D341Med (cell line): Measurements from ENCODE around the gene RCHY1.
A peak's percentile ranks its signal among the peaks of the same experiment; 100 is the strongest.
"Not testable (repeated sequence)": the region's sequence is repeated elsewhere in the genome, so short reads cannot be mapped to it uniquely, and the experiment has no call there.

ENCODE experiments used
- DNase-seq: peaks from one replicate; pipeline ENCODE4 v3.0.0; 2012; ENCODE audit warnings: low spot score

Gene RCHY1

DNA sequence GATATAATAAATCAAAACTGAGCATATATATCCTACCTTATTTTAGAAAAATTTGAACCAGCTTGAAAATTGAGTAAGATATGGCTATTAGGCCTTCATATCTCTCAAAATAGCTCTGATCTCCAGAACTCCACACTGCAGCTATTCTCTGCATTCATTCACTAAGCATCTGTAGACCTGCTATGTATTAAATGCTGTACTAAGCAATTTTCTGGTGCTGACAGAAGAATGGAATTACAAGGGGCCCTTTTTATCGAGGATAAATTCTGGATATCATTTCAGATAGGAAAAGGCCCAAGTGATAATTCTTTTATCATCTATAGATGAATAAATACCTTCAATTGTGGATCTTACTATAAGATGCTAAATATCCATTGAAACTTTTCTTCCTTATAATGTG lies 1.9 kb upstream of the RCHY1 start:
- DNase-seq: no peak

DNA sequence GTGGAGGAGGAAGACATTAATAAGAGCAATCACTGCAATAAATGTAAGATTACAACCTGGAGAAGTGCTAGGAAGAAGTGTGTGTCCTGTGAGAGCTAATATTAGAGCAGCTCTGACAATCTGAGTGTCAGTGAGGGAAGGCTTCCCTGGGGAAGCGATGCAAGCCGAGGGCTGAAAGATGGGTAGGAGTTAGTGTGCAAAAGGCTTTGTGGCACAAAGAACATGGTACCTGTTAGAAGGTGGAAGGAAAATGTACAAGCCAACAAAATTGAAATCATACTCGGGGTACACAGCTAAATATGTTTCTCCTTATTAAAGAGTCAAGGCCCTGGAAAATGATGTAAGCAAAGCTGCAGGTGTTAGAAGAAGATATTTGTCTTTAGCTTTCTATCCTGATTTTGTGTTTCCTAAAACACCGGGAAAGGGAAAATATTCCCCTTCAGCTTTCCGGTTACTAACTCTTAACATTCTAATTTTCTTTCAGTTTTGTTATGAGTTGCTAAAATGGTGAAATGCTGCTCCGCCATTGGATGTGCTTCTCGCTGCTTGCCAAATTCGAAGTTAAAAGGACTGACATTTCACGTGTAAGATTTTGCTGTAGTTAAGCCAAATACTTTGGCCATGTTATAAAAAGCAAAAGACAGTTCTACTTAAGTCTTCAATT lies 878 bp upstream of the RCHY1 start:
- peak; percentile 21 for DNase-seq

DNA sequence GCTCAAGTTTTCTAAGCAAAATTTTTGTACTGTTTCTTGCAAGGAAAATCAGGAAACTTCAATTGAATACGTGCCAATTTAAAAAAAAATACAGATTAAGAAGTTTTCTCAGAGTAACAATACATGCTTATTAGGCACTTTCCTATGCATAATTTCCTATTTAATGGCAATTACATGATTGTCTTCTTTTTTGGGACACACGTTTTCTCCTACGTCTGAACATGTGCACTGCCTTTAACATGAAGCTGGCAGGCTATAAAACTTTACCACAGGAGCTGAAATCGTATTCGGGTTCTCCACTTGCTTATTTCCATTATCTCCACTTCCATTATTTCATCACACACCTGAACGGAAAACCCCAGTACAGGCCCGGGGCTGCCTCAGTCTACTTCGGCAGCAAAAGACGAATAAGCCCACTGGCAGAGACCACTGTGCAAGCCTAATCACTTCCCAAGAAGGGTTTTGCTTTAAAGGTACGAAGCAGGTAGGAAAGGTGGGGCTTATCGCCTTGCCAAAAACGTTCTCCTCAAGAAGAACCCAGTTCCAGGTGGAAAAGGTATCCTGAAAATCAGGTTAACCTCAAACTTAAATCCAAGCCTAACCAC lies 575 bp downstream of the RCHY1 start:
- DNase-seq: no peak

DNA sequence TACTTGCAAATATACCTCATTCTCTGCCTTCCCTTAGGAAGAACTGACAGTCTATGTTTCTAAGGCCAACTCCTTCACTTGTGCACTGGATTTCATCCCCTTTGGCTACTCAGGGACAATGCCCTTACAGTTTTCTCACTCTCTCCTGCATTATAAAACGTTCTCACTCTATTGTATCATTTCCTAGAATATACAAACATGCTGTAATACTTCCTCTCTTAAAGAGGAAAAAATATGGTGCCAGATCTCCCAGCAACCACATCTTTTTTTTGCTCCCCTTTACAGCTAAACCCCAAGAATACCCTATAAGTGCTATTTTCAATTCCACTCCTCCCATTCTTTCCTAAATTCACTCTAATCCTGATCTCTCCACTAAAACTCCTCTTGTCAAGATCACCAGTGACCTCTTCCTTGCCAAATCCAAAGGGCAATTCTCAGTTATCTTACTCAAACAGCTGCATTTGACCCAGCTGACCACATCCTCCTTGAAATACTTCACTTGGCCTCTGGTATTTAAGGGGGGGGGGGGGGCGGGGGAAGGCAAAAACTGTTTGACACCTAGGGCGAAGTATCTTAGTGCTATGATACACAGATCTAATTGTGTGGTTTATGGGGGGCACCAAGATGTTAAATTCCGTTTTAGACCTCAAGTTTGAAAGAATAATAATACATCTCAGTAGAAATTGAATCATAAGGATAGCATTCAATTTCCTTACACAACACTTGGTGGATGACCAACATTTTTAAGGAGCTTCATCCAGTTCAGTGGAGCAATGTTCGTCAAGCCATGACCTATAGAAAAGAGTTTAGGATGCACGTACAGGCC lies 1.6 kb downstream of the RCHY1 start:
- no peak for DNase-seq

DNA sequence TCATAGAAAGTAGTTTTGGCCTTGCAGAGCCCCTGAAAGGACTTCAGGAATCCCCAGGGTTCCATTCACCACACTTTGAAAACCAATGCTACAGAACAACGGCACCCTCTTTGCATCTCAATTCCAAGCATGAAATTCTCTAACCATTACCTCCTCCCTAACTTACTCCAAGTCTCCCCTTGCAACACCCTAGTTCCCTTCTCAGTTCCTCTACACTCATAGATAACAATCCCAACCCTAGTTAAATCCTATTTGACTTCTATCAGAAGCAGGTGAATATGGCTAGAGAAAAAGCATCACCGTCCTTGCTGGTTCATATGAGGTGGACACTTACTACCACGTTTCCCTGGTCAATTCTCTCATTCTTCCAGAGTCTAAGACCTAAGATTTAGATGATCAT lies 2.4 kb downstream of the RCHY1 start:
- DNase-seq: no peak

DNA sequence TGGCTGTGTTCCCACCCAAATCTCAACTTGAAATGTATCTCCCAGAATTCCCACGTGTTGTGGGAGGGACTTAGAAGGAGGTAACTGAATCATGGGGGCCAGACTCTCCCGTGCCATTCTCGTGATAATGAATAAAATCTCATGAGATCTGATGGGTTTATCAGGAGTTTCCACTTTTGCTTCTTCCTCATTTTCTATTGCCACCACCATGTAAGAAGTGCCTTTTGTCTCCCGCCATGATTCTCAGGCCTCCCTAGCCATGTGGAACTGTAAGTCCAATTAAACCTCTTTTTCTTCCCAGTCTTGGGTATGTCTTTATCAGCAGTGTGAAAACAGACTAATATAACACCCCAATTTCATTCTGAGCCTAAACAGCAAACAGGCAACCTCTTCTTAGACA lies 4.6 kb downstream of the RCHY1 start:
- DNase-seq: not testable (repeated sequence)

DNA sequence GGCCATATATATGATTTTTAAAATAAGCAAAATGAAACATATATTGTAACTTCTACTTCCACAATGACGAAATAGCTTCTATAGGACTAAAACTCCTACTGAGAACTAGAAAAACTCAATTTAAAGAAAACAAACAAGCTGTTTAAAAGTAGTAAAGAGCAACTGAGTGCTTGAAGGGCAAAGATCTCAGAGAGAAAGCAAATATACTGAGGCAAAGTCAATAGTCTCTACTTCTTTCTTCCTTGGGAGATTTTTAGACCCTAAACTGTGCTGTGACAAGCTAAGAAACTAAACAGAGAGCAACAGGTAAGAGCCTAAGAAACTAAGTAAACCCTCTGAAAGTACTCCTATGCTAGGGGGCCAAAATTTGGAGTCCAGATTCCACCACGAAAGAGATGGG lies 8.6 kb downstream of the RCHY1 start:
- DNase-seq: no peak

DNA sequence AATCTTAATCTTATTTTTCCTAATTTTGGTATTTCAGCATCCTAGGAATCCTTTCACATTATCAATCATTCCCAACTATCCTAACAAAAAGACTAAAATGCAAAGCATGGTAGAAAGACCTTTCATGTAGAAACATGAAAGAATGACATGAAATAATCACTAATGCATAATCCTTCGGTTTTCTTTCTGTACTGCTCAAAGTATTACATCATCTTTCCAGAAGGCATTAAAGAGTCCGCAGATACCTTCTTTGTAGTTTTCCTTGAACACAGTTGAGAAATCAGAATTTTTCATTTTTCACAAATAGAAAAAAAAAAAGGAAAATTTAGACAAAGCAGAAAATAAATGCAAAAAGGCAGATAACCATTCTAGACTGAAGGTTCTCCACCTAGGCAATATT lies 11.5 kb downstream of the RCHY1 start:
- no peak for DNase-seq

DNA sequence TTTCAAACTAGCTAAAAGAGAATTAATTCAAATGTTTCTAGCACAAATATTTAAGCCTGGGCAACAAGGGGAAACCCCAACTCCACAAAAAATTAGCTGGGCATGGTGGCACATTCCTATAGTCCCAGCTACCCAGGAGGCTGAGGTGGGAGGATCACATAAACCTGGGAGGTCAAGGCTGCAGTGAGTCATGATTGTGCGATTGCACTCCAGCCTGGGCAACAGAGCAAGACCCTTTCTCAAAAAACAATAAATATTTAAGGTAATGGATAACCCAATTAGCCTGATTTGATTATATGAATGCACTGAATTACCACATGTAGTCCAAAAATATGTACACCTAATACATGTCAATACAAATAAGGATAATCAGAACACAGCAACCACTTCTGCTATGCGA lies 14.3 kb downstream of the RCHY1 start:
- no peak for DNase-seq

DNA sequence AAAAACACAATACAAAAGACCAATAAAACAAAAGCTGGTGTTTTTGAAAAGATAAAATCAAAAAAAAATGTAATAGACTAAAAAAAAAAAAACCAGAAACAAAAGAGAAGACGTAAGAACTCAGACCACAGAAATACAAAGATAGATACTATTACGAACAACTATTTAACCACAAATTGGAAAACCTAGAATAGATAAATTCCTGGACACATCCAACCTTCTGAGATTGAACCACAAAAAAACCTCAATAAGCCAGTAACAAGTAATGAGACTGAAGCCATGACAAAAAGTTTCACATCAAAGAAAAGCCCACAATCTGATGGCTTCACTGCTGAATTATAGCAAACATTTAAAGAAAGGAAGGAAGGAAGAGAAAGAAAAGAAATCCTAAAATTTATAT lies 16.2 kb downstream of the RCHY1 start:
- no peak for DNase-seq

DNA sequence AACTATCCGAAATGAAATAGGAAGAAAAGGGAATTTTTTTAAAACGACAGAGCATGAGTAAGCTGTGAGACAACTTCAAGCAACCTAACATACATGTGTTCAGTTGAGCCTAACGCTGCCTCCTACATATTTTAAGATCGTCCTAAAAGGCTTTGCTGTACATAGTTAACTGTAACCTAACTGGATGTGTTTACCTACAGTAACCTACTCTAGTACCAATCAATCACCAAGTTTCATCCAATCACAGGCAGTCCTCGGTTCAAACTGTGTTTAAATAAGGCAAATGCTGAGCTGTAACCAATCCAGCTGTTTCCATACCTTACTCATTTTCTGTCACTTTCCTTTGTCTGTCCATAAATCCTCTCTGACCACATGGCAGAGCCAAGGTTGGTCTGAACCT lies 17.1 kb downstream of the RCHY1 start:
- DNase-seq: no peak

DNA sequence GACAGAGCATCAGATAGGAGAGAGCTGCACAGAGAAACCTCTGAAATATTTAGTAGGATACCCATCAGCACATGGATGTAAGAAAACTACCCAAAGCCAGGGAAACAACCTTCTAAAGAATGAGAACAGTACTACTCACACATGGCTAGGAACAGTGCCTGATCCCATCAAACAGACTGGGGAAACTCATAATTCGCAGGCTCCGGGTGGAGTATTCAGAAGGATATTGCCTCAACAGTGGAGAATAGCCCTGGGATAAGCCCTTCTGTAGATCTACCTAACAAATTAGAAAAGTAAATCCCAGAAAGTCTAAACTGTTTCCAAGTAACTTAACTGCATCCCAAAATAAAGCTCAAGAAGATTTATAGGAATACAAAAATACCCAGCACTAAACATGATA lies 17.8 kb downstream of the RCHY1 start:
- DNase-seq: no peak

DNA sequence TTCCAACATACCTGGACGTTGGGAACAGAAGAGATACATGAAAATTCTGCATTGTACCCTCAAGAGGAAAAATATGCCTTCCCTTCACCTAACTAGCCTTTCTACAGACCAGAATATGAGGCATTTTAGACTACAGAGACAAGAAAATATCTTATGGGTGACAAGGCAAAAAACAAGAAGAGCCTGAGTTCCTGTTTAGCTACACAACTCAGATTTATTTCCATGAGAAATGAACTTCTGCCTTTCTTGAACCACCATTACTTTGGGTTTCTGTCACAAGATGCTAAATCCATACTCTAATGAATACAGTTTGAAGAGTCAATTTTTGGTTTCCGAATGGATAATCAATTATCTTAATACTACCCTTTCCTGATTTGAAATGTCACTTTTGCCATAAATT lies 18.7 kb downstream of the RCHY1 start:
- DNase-seq: no peak

DNA sequence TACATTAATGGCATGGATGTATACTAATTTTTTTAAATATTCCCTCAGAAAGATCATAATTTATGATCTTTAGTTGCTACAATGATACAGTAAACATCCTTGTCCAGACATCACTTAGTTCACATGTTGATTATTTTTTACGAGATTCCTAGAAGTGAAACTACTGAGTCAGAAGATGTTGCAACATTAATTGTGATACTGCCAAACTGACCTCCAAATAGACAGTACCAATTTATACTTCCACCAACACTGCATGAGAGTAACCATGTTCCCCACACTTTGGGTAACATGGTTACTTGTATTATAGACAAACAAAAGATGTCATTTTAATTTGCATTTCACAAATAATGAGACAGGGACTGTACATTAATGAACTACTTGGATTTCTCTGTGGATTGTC lies 19.6 kb downstream of the RCHY1 start:
- no peak for DNase-seq

DNA sequence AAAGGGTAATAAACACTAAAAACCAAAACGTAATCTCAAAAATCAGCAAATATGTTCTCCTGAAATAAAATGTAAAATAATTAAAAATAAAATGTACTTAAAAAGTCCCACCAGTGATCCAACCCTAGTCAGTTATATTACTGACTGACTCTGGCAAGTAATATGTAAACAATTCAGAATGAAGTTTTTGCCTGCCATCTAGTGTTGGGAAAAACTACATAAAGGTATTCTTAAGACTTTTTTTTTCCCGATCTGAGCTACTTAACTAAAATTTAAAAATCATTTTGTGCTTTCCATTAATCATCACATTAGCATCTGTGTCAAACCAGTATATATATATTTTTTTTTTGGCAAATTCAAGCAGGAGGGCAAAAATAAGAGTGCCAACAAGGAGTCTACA lies 24.0 kb downstream of the RCHY1 start:
- DNase-seq: no peak

DNA sequence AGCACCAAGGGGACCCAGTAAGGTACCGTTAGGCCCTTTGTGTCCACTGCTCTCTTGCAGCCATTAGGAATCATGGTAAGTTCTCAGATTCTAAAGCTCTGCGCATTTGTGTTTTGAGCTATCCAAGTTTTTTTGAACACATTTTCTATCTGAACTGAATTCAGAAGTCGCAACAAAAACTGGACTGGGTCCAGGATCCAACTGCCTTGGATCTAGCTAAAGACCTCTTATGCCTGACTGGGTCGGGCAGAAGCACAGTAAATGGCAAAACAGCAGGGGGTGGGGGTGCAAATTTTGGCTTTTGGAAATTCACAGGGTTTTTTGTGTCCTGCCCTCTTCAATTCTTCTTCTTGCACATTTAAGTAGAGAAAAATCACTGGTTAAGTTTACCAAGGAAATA lies 30.0 kb downstream of the RCHY1 start:
- no peak for DNase-seq

DNA sequence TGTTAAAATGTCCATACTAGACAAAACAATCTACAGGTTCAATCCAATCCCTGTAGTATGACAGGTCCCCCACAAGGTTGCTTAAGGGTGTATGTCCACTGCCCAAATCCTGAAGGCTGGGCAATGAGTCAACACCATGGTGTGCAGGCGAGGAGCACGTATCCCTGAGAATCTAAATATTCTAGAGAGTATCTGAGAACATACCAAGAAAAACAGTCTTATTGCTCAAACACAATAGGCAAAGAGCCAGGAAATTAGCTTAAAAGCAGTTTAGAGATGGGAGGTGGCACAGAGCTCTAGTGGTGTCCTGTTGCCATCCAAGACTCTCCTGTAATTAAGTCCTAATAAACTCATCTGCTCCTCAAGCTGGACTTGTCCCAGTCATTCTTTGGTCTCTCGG lies 37.0 kb downstream of the RCHY1 start:
- no peak for DNase-seq

DNA sequence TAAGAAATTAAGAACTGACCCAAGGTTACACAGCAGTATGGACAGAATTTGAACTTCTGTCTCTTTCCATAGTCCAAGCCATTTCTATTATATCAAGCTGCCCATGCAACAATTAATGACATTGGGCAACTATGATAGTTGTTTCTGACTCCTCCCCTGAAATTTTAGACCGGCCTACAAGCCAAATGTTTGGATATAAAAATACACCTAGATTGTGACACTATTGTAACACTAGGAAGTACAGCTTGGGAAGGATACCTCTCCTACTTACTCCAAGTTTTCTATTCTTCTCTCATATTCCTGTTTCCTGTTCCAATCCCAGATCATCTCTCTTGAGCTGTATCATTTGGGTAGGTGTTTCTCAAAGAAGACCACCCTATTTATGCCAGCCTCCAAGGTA lies 43.5 kb downstream of the RCHY1 start:
- DNase-seq: no peak

DNA sequence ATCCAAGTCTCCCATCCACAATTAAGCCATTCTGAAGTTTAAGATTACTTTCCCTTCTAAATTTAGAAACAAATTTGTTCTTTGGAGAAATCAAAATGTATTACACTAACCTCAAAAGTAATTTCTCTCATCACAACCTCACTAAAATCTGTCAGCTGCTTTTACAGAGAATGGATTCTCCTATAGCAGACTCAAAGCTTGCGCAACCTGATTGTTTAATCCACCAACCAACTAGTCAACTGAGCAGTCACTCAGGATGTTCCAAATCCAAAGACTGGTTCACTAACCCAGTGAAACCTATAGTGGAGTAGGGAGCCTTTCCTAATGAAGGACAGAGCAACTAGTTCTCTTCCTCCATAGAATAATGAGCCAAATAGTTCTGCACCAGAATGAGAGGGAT lies 44.3 kb downstream of the RCHY1 start:
- no peak for DNase-seq

DNA sequence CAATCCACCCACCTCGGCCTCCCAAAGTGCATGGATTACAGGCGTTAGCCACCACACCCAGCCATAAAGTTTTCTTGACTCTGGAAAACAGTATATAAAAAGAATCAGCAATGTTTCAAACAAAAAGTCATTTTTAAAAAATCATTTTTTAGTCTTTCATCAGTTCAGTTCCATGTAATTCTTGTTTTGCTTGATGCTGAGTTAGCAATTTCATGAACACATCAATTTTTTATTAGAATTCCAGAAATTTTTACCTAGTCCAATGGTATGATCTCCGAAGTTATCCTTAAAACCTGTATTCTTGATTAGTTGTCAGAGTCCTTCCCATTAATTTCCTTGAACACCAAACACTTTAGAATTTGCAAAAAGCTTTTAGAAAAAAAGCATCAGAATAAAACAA lies 56.8 kb downstream of the RCHY1 start:
- DNase-seq: no peak

DNA sequence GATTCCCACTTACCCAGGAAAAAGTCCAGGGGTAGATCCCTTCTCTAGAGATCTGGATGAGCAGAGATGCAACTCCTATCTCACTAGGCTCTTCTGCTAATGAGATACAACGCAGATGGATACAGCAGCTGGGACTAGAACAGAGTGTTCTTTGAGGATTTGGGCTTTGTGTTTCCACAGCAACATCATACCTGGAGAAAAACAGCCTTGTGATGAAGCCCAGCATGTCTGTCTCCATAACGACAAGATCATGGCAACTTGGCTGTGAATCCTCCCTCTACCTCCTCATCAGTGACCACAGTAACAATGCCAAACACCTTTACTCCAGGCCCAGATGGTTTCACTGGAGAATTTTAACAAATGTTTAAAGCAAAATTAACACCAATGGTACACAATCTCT lies 80.1 kb downstream of the RCHY1 start:
- DNase-seq: no peak

DNA sequence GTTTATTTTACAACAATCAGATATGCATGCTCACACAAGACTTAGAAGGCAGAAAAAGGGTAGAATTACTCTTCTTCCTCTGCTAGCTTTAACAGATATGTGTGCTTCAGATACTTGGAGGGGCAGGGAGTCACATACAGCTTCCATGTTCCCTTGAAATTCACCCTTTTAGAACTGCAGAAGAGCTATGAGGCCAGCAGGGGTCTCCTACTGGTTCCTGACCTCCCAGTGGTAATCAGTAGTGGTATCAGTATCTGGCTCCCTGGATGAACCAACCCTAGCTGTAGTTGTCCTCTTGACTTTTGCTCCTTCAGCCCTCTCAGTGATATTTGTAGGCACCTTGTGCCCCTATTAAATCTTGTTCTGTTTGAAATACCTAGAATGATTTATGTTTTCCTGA lies 81.5 kb downstream of the RCHY1 start:
- peak; percentile 48 for DNase-seq

DNA sequence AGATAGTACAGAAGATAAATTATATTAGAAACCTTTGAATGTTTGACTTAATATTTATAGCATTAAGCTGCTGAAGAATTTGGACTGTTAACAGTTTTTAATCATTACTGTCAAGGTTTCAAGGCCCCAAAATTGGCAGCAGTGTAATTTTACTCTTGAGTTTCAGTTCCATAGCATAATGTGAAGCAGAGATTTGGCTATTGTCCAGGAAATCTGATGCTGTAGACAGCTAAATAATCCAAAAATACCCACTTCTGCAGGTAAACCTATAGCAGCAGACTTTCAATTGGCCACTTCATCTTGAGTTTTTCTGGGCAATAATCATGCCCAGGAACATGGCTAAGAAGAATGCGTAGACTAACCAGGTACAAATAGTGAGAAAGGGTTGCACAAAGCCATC lies 85.0 kb downstream of the RCHY1 start:
- DNase-seq: no peak
